HFFc6 (cell line): Measurements from ENCODE around the gene DCAF8. TPM values are rescaled to one million over a fixed set of nuclear protein-coding genes. Genes with fewer than 3 reads are reported as not detected.
A peak's percentile ranks its signal among the peaks of the same experiment; 100 is the strongest.

ENCODE experiments used
- DNase-seq: peaks from one replicate; pipeline ENCODE4 v3.0.0-alpha.2; 2018
- H3K27ac Mint-ChIP-seq: 2 replicates; pipeline ENCODE4 v1.8.0; 2020; ENCODE audit warnings: mild to moderate bottlenecking, mixed read lengths
- H3K27me3 Mint-ChIP-seq: 2 replicates; pipeline ENCODE4 v1.8.0; 2021; ENCODE audit warnings: mild to moderate bottlenecking, moderate library complexity, mixed read lengths; ENCODE audit not compliant: insufficient read depth
- H3K36me3 Mint-ChIP-seq: 2 replicates; pipeline ENCODE4 v1.8.0; 2021; ENCODE audit warnings: low read depth, mixed read lengths
- H3K4me1 Mint-ChIP-seq: 2 replicates; pipeline ENCODE4 v1.8.0; 2020; ENCODE audit warnings: low read depth, mixed read lengths
- H3K4me3 Mint-ChIP-seq: 2 replicates; pipeline ENCODE4 v1.8.0; 2020; ENCODE audit warnings: mild to moderate bottlenecking, moderate library complexity, mixed read lengths
- H3K9me3 Mint-ChIP-seq: 2 replicates; pipeline ENCODE4 v1.8.0; 2020; ENCODE audit warnings: mild to moderate bottlenecking, mixed read lengths
- CTCF ChIP-seq: fragments of 200-600 bp; sonication (generic); IDR thresholded peaks from 2 replicates; pipeline ENCODE4 v1.5.0; 2021; ENCODE audit warnings: antibody characterized with exemption, mild to moderate bottlenecking
- total RNA-seq, 6 experiments: library from RNA; stranded (reverse); fragmentation: NEBNext Ultra II Directional; extraction: Animal tissue kit (Norgen Biotek cat#: 25700); gene quantifications; 2 replicates in 1 of 6; 3 replicates in 5 of 6; pipeline ENCODE4 v1.2.3, GENCODE V29; 2021

Gene DCAF8
- total RNA-seq, 6 experiments from 2014 or later: 65.9 to 73.0 (median 70.1) TPM

- TF ChIP-seq CTCF: no peak
- peaks cover 6% of the 10 kb centered on the region for H3K27me3 Mint-ChIP-seq
- H3K9me3 Mint-ChIP-seq: no peaks in the 10 kb centered on the region
- H3K36me3 Mint-ChIP-seq: peaks cover 33% of the 10 kb centered on the region
- peak overlapping the region; percentile 85 for H3K4me3 Mint-ChIP-seq
- peak; percentile 70 for DNase-seq
- peak overlapping the region; percentile 90 for H3K27ac Mint-ChIP-seq
- peaks cover 59% of the 10 kb centered on the region for H3K4me1 Mint-ChIP-seq
Measured at GRCh38 chr1:160206036-160206389, 56.3 kb downstream of the DCAF8 start.

DNA sequence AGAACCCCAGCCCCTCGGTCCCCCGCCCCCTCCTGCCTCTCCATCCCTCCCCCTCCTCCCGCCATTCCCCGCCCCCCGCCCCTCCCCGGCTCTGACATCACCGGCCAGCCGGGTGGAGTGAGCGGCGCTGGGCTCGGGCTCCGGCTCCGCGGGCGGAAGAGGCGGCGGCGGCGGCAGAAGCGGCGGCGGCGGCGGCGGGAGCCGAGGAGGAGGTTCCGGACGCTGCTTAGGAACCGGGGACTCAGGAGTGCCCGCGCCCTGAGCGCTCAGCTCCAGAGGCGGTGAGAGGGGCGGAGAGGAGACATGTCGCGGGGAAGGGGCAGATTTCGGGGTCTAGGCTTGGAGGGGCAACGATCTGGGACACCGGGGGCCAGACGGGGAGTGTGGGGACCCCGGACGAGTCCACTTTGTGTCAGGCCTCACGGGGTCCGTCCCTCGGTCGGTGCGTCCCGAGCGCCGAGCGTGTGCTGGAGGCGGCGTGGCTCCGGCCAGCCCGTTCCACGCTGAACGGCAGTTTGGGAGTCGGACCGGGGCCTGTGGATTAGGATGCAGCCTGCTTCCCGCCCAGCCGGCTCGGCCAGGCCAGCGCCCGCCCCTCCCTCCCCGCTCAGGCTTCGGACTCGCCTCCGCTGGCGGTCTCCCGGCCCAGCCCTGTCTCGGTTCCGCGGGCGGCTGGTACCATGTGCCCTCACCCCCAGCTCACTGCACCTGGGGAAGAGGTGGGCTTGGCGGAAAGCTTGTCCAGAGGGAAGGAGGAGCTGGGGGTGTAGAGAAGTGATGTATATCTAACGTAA, 56.9 kb downstream of the DCAF8 start, which contains the start of gene PEA15:
PEA15 (plus strand) TSS at position 143 of the 794 bp plus-strand sequence. CDS start 6,161 bp downstream, outside the sequence.
- H3K9me3 Mint-ChIP-seq: no peaks in the 10 kb centered on the region
- no peak for TF ChIP-seq CTCF
- H3K4me3 Mint-ChIP-seq: peak within 1 kb of the TSS; percentile 85
- peaks cover 33% of the 10 kb centered on the region for H3K36me3 Mint-ChIP-seq
- H3K4me1 Mint-ChIP-seq: peaks cover 54% of the 10 kb centered on the region
- peaks cover 5% of the 10 kb centered on the region for H3K27me3 Mint-ChIP-seq
- DNase-seq: peak; percentile 33
- H3K27ac Mint-ChIP-seq: peak within 1 kb of the TSS; percentile 90

- no peak for DNase-seq
- H3K36me3 Mint-ChIP-seq: peaks cover 27% of the 10 kb centered on the region
- peak overlapping the region; percentile 85 for H3K4me3 Mint-ChIP-seq
- TF ChIP-seq CTCF: no peak
- no peaks in the 10 kb centered on the region for H3K9me3 Mint-ChIP-seq
- peak overlapping the region; percentile 90 for H3K27ac Mint-ChIP-seq
- H3K4me1 Mint-ChIP-seq: peaks cover 46% of the 10 kb centered on the region
- H3K27me3 Mint-ChIP-seq: peaks cover 5% of the 10 kb centered on the region
Measured at GRCh38 chr1:160204526-160205241, 57.7 kb downstream of the DCAF8 start.

GRCh38 chr1:160200786-160201185, 61.6 kb downstream of the DCAF8 start:
- H3K27ac Mint-ChIP-seq: no peak overlapping the region
- H3K4me1 Mint-ChIP-seq: peaks cover 11% of the 10 kb centered on the region
- H3K4me3 Mint-ChIP-seq: no peak overlapping the region

GRCh38 chr1:160197231-160197630, 65.1 kb downstream of the DCAF8 start:
- no peaks in the 10 kb centered on the region for H3K9me3 Mint-ChIP-seq
- no peak overlapping the region for H3K4me3 Mint-ChIP-seq
- H3K27me3 Mint-ChIP-seq: peaks cover 6% of the 10 kb centered on the region
- H3K36me3 Mint-ChIP-seq: no peaks in the 10 kb centered on the region
- no peak overlapping the region for H3K27ac Mint-ChIP-seq
- H3K4me1 Mint-ChIP-seq: no peaks in the 10 kb centered on the region
- TF ChIP-seq CTCF: no peak
- DNase-seq: no peak

More at GRCh38 chr1:160200786-160201185, 61.6 kb downstream of the DCAF8 start:
- no peak for TF ChIP-seq CTCF
- Mint-ChIP-seq H3K27me3 (peaks cover 9% of the 10 kb centered on the region), H3K9me3 (no peaks in the 10 kb centered on the region), H3K36me3 (no peaks in the 10 kb centered on the region)
- no peak for DNase-seq
